GM21717 (cell line): ENCODE measurements around the gene GTF2F1.
"Not testable (repeated sequence)": the region's sequence is repeated elsewhere in the genome, so short reads cannot be mapped to it uniquely, and the experiment has no call there.

Experiments
- ATAC-seq: cut with Tn5 transposase; IDR thresholded peaks from one replicate; pipeline ENCODE4 v1.9.1; 2021; ENCODE audit warnings: mild to moderate bottlenecking, moderate library complexity; ENCODE audit not compliant: unreplicated experiment

GTF2F1 gene

DNA sequence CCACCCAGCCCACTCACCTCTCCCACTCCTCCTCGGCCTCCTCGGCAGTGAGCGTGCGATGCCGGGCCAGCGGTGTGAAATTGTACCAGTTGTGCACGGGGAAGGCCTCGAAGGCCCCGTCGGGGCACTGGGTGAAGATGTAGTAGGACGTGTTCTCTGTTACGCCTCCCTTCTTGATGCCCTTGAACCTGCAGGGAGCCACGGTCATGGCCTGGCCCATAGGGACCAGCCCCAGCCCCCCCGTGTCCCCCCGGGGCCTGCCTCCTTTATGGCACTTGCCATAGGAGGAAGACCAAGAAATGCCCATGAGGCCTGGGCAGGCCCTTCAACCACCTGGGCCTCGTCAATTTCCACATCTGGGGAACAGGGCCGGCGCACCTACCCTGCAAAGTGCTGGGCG, 5.6 kb downstream of the GTF2F1 start:
- no peak for ATAC-seq

DNA sequence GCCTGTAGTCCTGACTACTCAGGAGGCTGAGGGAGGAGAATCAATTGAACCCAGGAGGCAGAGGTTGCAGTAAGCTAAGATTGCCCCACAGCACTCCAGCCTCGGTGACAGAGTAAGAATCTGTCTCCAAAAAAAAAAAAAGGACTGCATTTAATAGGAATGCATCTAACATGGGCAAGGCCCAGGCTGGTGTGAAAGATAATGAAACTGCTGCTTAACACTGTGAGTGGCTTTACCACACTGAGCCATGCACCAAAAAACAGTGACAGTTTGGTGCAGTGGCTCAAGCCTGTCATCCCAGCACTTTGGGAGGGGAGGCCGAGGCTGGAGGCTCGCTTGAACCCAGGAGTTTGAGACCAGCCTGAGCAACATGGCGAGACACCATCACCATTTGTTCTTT, 8.6 kb downstream of the GTF2F1 start:
- ATAC-seq, result no peak

DNA sequence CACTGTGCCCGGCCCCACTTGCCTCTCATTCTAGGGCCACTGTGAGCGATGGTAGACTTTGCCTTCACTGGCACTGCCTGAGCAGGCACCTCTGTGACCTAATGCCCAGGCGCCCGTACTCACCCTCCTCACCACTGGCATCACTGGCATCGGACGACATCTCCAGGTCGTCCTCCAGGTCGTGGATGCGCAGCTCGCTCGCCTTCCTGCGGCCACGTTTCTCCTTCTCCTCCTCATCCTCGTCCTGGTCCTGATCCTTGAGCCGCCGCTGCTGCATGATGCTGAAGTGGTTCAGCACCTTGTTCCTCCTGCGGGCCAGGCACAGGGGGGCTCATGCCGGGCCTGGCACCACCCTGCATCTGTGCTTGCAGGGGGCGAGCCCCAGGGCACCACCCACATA, 9.8 kb downstream of the GTF2F1 start:
- no peak for ATAC-seq

DNA sequence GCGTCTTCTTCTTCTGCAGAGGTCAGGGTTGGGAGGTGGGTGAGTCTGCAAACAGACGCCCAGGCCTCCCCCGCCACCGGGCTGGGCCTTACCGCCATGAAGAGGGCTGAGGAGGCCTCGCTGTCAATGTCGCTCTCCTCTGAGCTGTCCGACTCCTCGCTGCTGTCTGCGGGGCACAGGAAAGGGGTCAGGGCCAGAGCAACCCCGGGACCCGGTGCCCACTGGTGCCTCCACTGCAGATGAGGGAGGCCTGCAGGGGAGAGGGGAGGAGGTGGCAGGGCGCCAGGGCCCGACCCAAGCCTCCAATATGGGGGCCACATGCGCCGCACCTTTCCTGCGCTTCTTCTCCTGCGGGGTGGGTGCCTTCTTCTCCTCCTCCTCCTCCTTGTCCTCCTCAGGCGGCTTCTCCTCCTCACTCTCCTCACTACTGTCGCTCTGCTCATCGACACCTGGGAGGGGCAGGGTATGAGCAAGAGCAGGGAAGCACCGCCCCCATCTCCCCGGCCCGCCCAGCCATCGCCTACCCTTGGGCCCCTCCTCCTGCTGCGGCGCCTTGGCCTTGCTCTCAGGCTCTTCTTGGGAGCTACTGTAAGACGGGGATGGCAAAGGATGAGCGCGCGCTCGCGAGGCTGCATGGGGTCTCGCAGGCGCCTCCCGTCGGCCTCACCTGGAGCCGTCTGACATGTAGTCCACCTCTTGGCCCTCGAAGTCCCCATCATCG, 11.8 kb downstream of the GTF2F1 start:
- ATAC-seq, result no peak

- ATAC-seq, result no peak
These were observed 13.2 kb downstream of the GTF2F1 start for GRCh38 chr19:6379744-6380143.

GRCh38 chr19:6378486-6378885, 14.5 kb downstream of the GTF2F1 start:
- no peak for ATAC-seq

DNA sequence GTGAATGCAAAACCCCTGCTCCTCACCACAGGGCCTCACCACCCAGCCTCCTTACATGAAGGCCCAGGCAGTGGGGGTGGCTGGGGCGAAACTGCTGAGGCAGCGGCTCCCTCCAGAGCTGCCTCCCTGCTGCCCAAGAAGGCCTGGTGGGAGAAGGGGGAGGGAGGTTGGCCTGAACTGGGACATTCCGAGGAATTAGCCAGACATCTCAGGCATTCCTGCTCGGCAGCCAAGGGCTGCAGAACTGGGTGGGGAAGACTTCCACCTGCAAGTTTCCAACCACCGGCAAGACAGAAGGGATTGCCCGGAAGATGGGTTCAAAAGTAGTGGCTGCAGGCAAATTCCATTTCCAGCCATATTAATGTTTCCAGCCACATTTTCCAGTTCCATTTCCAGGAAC, 14.9 kb downstream of the GTF2F1 start:
- ATAC-seq, result no peak

GRCh38 chr19:6376512-6377190, 16.3 kb downstream of the GTF2F1 start:
- no peak for ATAC-seq

GRCh38 chr19:6375411-6376010, 17.5 kb downstream of the GTF2F1 start, which contains the start of gene PSPN:
PSPN (minus strand) TSS chr19:6375933; CDS start chr19:6375849, 84 bp downstream.
- ATAC-seq, result no peak

DNA sequence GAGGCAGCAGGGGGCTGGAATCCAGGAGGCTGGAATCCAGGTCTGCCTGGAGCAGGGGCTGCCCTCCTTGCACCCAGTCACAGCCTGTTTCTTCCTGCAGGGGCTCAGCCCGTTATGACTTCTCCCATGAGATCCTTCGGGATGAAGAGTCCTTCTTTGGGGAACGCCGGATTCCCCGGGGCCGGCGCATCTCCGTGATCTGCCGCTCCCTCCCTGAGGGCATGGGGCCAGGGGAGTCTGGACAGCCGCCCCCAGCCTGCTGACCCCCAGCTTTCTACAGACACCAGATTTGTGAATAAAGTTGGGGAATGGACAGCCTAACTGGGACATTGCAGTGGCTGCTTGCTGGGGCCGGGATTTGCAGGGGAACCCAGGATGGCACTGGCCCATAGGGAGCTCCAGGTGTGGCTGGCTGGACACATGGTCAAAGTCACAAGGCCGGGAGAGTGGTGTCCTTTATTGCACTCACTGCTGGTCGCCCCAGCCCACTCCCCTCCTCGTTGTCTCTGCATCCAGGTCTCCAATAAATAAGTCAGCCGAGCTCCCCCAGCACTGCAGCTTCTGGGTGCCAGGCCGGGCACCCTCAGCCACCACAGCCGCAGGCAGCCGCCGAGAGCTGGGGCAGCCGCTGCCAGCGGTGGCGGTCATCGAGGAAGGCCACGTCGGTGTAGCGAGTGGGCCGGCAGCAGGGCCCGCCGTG, 18.1 kb downstream of the GTF2F1 start:
- no peak for ATAC-seq

DNA sequence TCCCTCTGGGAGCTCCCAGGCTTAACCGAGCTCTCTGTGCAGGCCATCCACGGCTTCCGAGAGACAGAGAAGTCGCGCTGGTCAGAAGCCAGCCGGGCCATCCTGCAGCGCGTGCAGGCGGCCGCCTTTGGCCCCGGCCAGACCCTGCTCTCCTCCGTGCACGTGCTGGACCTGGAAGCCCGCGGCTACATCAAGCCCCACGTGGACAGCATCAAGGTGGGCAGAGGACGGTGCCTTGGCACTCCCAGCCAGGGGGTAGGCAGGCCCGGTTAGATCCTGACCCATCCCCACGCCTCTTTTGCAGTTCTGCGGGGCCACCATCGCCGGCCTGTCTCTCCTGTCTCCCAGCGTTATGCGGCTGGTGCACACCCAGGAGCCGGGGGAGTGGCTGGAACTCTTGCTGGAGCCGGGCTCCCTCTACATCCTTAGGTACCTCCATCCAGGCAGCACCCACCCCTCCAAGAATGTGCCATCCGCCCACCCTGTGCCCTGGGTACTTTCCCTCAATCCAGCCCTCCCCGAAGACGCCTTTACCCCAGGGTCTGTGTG, 18.7 kb downstream of the GTF2F1 start:
- no peak for ATAC-seq

- no peak for ATAC-seq
These were observed 19.2 kb downstream of the GTF2F1 start for GRCh38 chr19:6373813-6374108.

DNA sequence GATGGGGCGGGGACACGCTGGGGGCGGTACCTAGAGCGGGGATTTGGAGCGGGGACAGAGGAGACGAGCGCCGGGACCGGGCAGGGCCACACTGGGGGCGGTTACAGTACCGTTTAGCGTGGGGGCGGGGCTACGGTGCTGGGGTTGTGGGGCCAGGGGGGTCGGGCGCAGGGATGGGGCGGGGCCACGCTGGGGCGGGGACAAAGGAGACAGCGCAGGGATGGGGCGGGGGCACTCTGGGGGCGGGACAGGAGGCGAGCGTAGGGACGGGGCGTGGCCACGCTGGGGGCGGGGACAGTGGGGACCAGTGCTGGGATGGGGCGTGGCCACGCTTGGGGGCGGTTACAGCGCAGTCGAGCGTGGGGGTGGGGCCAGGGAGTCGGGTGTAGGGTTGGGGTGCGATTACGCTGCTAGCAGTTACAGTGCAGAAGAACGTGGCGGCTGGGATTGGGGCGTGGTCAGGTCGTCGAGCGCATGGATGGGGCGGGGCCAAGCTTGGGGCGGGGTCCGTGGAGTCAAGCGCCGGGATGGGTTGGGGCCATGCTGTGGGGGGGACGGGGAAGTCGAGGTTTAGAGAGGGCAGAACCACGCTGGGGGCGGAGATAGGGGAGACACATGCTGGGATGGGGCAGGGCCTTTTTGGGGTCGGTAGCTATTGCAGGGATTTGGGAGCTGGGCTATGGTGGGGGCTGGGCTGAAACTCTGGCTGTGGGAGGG, 19.7 kb downstream of the GTF2F1 start:
- ATAC-seq, result peak; percentile 40

- peak; percentile 57 for ATAC-seq
These were observed 20.3 kb downstream of the GTF2F1 start, which contains the start of gene ALKBH7 for GRCh38 chr19:6372594-6373095. ALKBH7 (plus strand) TSS chr19:6372794; CDS start chr19:6372821, 27 bp downstream.

DNA sequence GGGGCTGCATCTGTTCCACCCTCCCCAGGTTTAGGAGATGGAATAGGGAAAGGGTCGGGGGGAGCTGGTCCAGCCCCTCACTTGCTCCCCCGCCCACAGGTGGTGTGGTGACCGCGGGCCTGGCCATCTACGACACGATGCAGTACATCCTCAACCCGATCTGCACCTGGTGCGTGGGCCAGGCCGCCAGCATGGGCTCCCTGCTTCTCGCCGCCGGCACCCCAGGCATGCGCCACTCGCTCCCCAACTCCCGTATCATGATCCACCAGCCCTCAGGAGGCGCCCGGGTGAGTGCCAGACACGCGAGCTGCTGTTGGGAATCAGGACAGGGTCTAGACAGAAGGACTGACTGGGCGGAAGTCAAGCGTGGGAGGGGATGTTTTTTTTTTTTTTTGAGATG, 28.6 kb downstream of the GTF2F1 start:
- ATAC-seq, result no peak

DNA sequence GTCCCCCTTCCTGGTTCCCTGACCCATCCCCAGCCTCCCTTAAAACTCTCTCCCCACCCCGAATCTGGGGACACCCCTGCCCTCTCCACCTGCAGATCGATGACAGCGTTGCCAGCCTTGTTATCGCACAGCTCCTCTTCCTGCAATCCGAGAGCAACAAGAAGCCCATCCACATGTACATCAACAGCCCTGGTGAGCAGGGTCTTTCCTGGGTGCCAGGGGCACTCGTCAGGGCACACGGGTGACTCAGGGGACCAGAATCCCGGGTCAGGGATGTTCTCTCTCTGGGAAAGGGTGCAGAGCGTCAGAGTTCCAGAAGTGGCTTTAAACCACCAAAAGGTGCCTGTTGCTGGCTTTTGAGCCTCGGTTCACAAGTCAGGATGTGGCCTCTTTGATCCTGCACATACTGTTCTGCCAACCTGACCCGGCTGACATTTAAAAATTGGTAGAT, 30.6 kb downstream of the GTF2F1 start:
- no peak for ATAC-seq

GRCh38 chr19:6362027-6362350, 31.0 kb downstream of the GTF2F1 start:
- ATAC-seq, result no peak

DNA sequence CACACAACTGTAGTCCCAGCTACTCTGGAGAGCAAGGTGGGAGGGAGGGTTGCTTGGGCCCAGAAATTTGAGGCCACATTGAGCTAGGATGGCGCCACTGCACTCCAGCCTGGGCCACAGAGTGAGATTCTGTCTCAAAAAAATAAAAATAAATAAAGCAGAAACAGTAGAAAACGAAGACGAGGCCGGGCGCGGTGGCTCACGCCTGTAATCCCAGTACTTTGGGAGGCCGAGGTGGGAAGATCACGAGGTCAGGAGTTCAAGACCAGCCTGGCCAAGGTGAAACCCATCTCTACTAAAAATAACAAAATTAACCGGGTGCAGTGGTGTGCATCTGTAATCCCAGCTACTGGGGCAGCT, 32.1 kb downstream of the GTF2F1 start:
- not testable (repeated sequence) for ATAC-seq

DNA sequence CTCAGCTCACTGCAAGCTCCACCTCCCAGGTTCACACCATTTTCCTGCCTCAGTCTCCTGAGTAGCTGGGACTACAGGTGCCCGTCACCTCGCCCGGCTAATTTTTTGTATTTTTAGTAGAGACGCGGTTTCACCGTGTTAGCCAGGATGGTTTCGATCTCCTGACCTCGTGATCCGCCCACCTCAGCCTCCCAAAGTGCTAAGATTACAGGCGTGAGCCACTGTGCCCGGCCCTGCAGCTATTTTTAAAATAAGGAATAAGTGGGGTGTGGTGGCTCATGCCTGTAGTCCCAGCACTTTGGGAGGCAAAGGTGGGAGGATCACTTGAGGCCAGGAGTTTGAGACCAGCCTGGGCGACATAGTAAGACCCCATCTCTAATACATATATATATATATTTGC, 32.5 kb downstream of the GTF2F1 start:
- not testable (repeated sequence) for ATAC-seq

DNA sequence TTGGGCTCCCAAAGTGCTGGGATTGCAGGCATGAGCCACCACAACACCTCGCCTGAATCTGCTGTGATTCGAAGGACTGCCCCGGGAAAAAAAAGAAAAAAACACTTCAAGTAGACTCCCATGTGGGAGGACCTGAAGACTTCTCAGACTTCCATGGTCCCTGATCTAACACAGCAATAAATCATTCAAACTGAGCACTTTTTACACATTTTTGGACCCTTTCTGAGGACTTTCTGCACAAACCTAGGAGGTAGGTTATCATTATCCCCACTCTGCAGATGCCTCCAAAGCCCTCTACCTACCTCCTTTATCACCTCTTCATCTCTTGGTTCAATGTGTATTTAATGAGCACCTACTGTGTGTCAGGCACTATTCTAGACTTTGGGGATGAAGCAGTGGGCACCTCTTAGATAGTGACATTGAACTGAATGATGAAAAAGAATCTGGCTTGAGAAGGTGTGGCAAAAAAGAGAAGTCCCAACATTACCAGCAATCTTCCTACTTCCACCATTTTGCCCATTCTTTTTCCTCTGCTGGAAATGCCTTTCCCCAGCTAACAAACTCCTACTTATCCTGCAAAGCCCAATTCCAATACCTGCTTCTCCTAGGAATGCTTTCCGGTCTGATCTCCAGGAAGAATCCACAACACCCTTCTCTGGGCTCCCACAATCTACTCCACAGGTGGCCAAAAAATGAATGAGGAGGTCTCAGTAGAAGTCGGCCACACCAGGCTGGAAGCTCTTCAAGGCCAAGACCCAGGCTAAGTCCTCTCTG, 33.2 kb downstream of the GTF2F1 start:
- no peak for ATAC-seq
